Esophagus squamous epithelium (tissue), 5 donors: ENCODE results near the gene CYP2A6. TPM values are rescaled to one million over a fixed set of nuclear protein-coding genes. Genes with fewer than 3 reads are reported as not detected.

Experiments
- DNase-seq: peaks from one replicate; lab custom pipeline; 2025; lab: John Stamatoyannopoulos, UW
- H3K27ac ChIP-seq, 4 donors: fragments of 200-600 bp; sonication (generic); one replicate each; pipeline ENCODE4 v1.5.1; 2016 to 2019; ENCODE audit warnings: mild to moderate bottlenecking in 1 of 4
- H3K27me3 ChIP-seq, 4 donors: fragments of 200-600 bp; sonication (generic); 1 replicate in 3 of 4; 2 replicates in 1 of 4; pipeline versions ENCODE4 v1.5.1 to v1.6.0; 2017 to 2021; ENCODE audit warnings: antibody characterized with exemption in 1 of 4
- H3K36me3 ChIP-seq, 3 donors: fragments of 200-600 bp; sonication (generic); one replicate each; pipeline ENCODE4 v1.5.1; 2016 to 2019
- H3K4me1 ChIP-seq, 3 donors: fragments of 200-600 bp; sonication (generic); one replicate each; pipeline ENCODE4 v1.5.1; 2017 to 2019
- H3K4me3 ChIP-seq, 4 donors: fragments of 200-600 bp; sonication (generic); 1 replicate in 3 of 4; 2 replicates in 1 of 4; pipeline ENCODE4 v1.5.1; 2016 to 2019; ENCODE audit warnings: mild to moderate bottlenecking in 2 of 4, moderate library complexity in 1 of 4
- H3K9me3 ChIP-seq, 3 donors: fragments of 200-600 bp; sonication (generic); one replicate each; pipeline ENCODE4 v1.5.1; 2016 to 2019
- CTCF ChIP-seq, 6 experiments: fragments of 450-650 bp in 4 of 6; fragments of 200-600 bp in 2 of 6; sonication (generic) in 2 of 6; IDR thresholded peaks; one replicate each; pipeline ENCODE4 v1.5.1; 2016 to 2019; ENCODE audit warnings: antibody characterized with exemption in 6 of 6, mild to moderate bottlenecking in 4 of 6, moderate library complexity in 4 of 6
- POLR2A ChIP-seq, 4 donors: fragments of 450-650 bp; IDR thresholded peaks; one replicate each; pipeline ENCODE4 v1.6.1; 2017; ENCODE audit warnings: antibody characterized with exemption in 4 of 4, mild to moderate bottlenecking in 4 of 4, moderate library complexity in 3 of 4
- WGBS, 2 donors: methylation state at CpG; one replicate each; pipeline ENCODE4 v1.1.5; 2018; 5-methylcytosine and 5-hydroxymethylcytosine counted together
- intact Hi-C: fragments of 100-400 bp; cut with DNase I; formaldehyde crosslinking; loops from one replicate; pipeline ENCODE4 v1.15.0; 2022
- total RNA-seq, 4 donors: library from RNA; depleted of rRNA; stranded (reverse); fragments of >200 nt; gene quantifications; one replicate each; pipeline ENCODE4 v1.1.0, GENCODE V29; 2016
- donor health status: DM: yes; HTN: yes; CAD: no.

CYP2A6 gene
- total RNA-seq, 4 donors from 2014 or later, result not detected

DNA sequence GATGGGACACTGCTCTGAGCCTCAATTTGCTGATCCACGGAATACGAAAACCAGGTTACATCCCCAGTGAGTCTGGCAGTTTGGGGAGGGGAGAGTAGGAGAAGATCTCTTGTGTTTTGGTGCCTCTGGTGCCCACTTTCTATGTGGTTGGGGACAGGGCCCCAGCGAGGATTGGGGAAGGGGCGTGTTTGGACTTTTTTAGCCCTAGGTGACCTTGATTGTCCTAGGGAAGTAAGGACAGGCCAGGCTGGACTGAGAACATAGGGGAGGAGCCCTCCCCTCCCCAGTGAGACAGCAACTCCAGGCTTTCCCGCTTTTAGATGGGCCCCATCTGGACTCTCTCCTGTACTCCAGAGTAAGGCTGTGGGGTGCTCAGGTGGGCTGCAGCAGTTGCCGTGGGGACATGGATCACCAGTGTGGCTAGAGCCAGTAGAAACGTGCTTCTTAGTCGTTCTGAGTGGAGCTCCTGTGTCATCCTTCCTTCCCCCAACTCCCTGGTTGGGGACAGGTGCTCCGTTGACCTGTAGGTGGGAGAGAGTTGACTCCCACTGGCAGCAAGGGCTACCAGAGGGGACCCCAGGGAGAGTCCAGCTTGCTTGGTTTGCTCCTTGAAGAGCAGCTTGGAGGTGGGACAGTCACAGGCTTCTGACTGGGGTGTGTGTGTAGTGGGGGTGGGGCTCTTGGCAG lies 46.9 kb downstream of the CYP2A6 start:
- no peaks in the 10 kb centered on the region for H3K9me3 ChIP-seq
- intact Hi-C loops, result no loop called here
- peaks cover 75 to 85% (median 82%) of the 10 kb centered on the region in 3 donors for H3K4me1 ChIP-seq
- peak overlapping the region; percentile 53 to 98 (median 86) for H3K27ac ChIP-seq
- no peaks in the 10 kb centered on the region for H3K27me3 ChIP-seq
- DNase-seq, result no peak
- WGBS, 2 donors, result 32 to 40% methylated on average over 1 to 2 of the region's 9 CpGs
- H3K4me3 ChIP-seq, result peak overlapping the region in 3 of 4 donors; percentile 0 to 55 (median 19)
- H3K36me3 ChIP-seq, result peaks cover 10 to 46% (median 12%) of the 10 kb centered on the region in 3 donors
- no peak for TF ChIP-seq POLR2A (IDR thresholded peaks at IDR 0.05)
- TF ChIP-seq CTCF (IDR thresholded peaks at IDR 0.05), result no peak

- peaks cover 74 to 85% (median 82%) of the 10 kb centered on the region in 3 donors for H3K4me1 ChIP-seq
- no peak for DNase-seq
- no peaks in the 10 kb centered on the region for H3K27me3 ChIP-seq
- WGBS, 2 donors, result 4 to 8% methylated on average over 4 to 8 of the region's 11 CpGs
- H3K4me3 ChIP-seq, result peak overlapping the region in 3 of 4 donors; percentile 0 to 55 (median 19)
- no peaks in the 10 kb centered on the region for H3K9me3 ChIP-seq
- peaks cover 10 to 38% (median 11%) of the 10 kb centered on the region in 3 donors for H3K36me3 ChIP-seq
- intact Hi-C loops, result no loop called here
- peak overlapping the region; percentile 53 to 98 (median 86) for H3K27ac ChIP-seq
- TF ChIP-seq CTCF (IDR thresholded peaks at IDR 0.05), result no peak
Measured at GRCh38 chr19:40802300-40803169, 47.7 kb downstream of the CYP2A6 start.

GRCh38 chr19:40801426-40802299 lies 48.6 kb downstream of the CYP2A6 start:
- 44% methylated on average over 6 to 9 of the region's 13 CpGs for WGBS, 2 donors

GRCh38 chr19:40800997-40801377 lies 49.3 kb downstream of the CYP2A6 start:
- peak overlapping the region in 3 of 4 donors; percentile 96 to 99 (median 99) for H3K4me3 ChIP-seq
- no peaks in the 10 kb centered on the region for H3K27me3 ChIP-seq
- H3K36me3 ChIP-seq, result peaks cover 11 to 38% (median 16%) of the 10 kb centered on the region in 3 donors
- peak overlapping the region in 3 of 4 donors; percentile 69 to 98 (median 95) for H3K27ac ChIP-seq
- no peaks in the 10 kb centered on the region for H3K9me3 ChIP-seq
- no peak for DNase-seq
- TF ChIP-seq CTCF (IDR thresholded peaks at IDR 0.05), result no peak
- H3K4me1 ChIP-seq, result peaks cover 59 to 71% (median 70%) of the 10 kb centered on the region in 3 donors
- 77 to 98% methylated on average over 7 to 13 of the region's 27 CpGs for WGBS, 2 donors
- intact Hi-C loops, result no loop called here

More at GRCh38 chr19:40801426-40802299, 48.6 kb downstream of the CYP2A6 start:
- Histone ChIP-seq H3K36me3 (peaks cover 10 to 33% (median 11%) of the 10 kb centered on the region in 3 donors), H3K27ac (peak overlapping the region; percentile 53 to 98 (median 92)), H3K4me3 (peak overlapping the region in 3 of 4 donors; percentile 0 to 99 (median 99)), H3K4me1 (peaks cover 66 to 78% (median 77%) of the 10 kb centered on the region in 3 donors), H3K27me3 (no peaks in the 10 kb centered on the region), H3K9me3 (no peaks in the 10 kb centered on the region)
- intact Hi-C loops, result no loop called here
- no peak for DNase-seq
- TF ChIP-seq POLR2A (IDR thresholded peaks at IDR 0.05) (no peak), CTCF (IDR thresholded peaks at IDR 0.05) (no peak)
